Measurements from ENCODE around the gene DLX4.

The DLX4 gene

GRCh38 chr17:49968405-49969133 is 421 bp upstream of the DLX4 start:
- peak; percentile 95 for DNase-seq (ENCODE audit: low spot score)

GRCh38 chr17:49969795-49970389 is 902 bp downstream of the DLX4 start:
- DNase-seq (ENCODE audit: low spot score) = no peak

- DNase-seq (ENCODE audit: low spot score) = no peak
Measured at GRCh38 chr17:49970498-49970897, 1.5 kb downstream of the DLX4 start.

- no peak for DNase-seq (ENCODE audit: low spot score)
Measured at GRCh38 chr17:49971199-49971847, 2.3 kb downstream of the DLX4 start.

GRCh38 chr17:49971848-49972485 is 3.0 kb downstream of the DLX4 start:
- DNase-seq (ENCODE audit: low spot score) = no peak

- no peak for DNase-seq (ENCODE audit: low spot score)
Measured at GRCh38 chr17:49972486-49973270, 3.7 kb downstream of the DLX4 start.

- DNase-seq (ENCODE audit: low spot score) = no peak
Measured at GRCh38 chr17:49973271-49973615, 4.3 kb downstream of the DLX4 start.

- DNase-seq (ENCODE audit: low spot score) = no peak
Measured at GRCh38 chr17:49975531-49975930, 6.5 kb downstream of the DLX4 start.

GRCh38 chr17:49976163-49976827 is 7.3 kb downstream of the DLX4 start:
- no peak for DNase-seq (ENCODE audit: low spot score)

GRCh38 chr17:49976828-49977202 is 7.8 kb downstream of the DLX4 start:
- no peak for DNase-seq (ENCODE audit: low spot score)

- DNase-seq (ENCODE audit: low spot score) = no peak
Measured at GRCh38 chr17:49977463-49978389, 8.7 kb downstream of the DLX4 start.

- DNase-seq (ENCODE audit: low spot score) = no peak
Measured at GRCh38 chr17:49978501-49978900, 9.5 kb downstream of the DLX4 start.

- DNase-seq (ENCODE audit: low spot score) = no peak
Measured at GRCh38 chr17:49979748-49980479, 10.9 kb downstream of the DLX4 start.

GRCh38 chr17:49980703-49981197 is 11.8 kb downstream of the DLX4 start:
- DNase-seq (ENCODE audit: low spot score) = no peak

GRCh38 chr17:49984283-49984682 is 15.3 kb downstream of the DLX4 start:
- no peak for DNase-seq (ENCODE audit: low spot score)

- DNase-seq (ENCODE audit: low spot score) = no peak
Measured at GRCh38 chr17:49984776-49985175, 15.8 kb downstream of the DLX4 start.

- DNase-seq (ENCODE audit: low spot score) = no peak
Measured at GRCh38 chr17:49985310-49985990, 16.5 kb downstream of the DLX4 start.

GRCh38 chr17:49986396-49987289 is 17.7 kb downstream of the DLX4 start:
- no peak for DNase-seq (ENCODE audit: low spot score)
